Left lung (tissue), 10 donors: ENCODE measurements around the gene PLXNA2. TPM values are rescaled to one million over a fixed set of nuclear protein-coding genes. Genes with fewer than 3 reads are reported as not detected.
A peak's percentile ranks its signal among the peaks of the same experiment; 100 is the strongest.

Experiments
- ATAC-seq: fragments of 200-7000 bp; cut with Tn5 transposase; one replicate; pipeline ENCODE4 v1.9.1; 2020; ENCODE audit warnings: moderate library complexity
- DNase-seq, 4 donors: peaks; one replicate each; pipeline ENCODE4 v3.0.0-alpha.2; 2013 to 2020
- H3K27ac ChIP-seq, 2 donors: fragments of 200-600 bp; sonication (generic) in 1 of 2; one replicate each; pipeline versions ENCODE4 v1.5.0 to v1.8.0; 2020 to 2021
- H3K27me3 ChIP-seq, 2 donors: fragments of 200-600 bp; sonication (generic) in 1 of 2; one replicate each; pipeline versions ENCODE4 v1.5.0 to v1.8.0; 2020 to 2021
- H3K36me3 ChIP-seq, 2 donors: fragments of 200-600 bp; sonication (generic) in 1 of 2; one replicate each; pipeline versions ENCODE4 v1.5.0 to v1.8.0; 2020 to 2021
- H3K4me1 ChIP-seq, 2 donors: fragments of 200-600 bp; one replicate each; pipeline ENCODE4 v1.8.0; 2021
- H3K4me3 ChIP-seq, 2 donors: fragments of 200-600 bp; sonication (generic) in 1 of 2; one replicate each; pipeline versions ENCODE4 v1.5.0 to v1.8.0; 2020 to 2021; ENCODE audit warnings: mild to moderate bottlenecking in 1 of 2
- H3K9me3 ChIP-seq, 2 donors: fragments of 200-600 bp; sonication (generic) in 1 of 2; one replicate each; pipeline versions ENCODE4 v1.5.0 to v1.8.0; 2020 to 2021
- intact Hi-C, 2 donors: fragments of 100-400 bp; cut with DNase I; formaldehyde crosslinking; loops; one replicate each; pipeline versions ENCODE4 v1.11.2 to v1.14.2; 2022
- polyA plus RNA-seq, 6 donors: library from polyadenylated mRNA; unstranded; fragments of 120-200 nt; gene quantifications; one replicate each; pipeline ENCODE4 v1.2.1, GENCODE V29; 2013; ENCODE audit not compliant: insufficient read length in 6 of 6
- total RNA-seq, 2 donors: library from RNA; stranded (reverse); fragmentation: NEBNext Ultra II Directional; extraction: Animal tissue kit (Norgen Biotek cat#: 25700); gene quantifications; one replicate each; pipeline ENCODE4 v1.2.1, GENCODE V29; 2021
- TF ChIP-seq, protein P1 (sequence below), 2 donors: fragments of 200-600 bp; sonication (generic) in 1 of 2; IDR thresholded peaks; one replicate each; pipeline versions ENCODE4 v1.5.0 to v1.8.0; 2021; ENCODE audit warnings: antibody characterized with exemption in 2 of 2
- donor health status: DM: no; HTN: yes; CAD: no.
- donor health status: DM: no; HTN: no; CAD: no.

The PLXNA2 gene
- total and polyA plus RNA-seq, 8 donors: 21.4 to 92.8 (median 34.0) TPM

DNA sequence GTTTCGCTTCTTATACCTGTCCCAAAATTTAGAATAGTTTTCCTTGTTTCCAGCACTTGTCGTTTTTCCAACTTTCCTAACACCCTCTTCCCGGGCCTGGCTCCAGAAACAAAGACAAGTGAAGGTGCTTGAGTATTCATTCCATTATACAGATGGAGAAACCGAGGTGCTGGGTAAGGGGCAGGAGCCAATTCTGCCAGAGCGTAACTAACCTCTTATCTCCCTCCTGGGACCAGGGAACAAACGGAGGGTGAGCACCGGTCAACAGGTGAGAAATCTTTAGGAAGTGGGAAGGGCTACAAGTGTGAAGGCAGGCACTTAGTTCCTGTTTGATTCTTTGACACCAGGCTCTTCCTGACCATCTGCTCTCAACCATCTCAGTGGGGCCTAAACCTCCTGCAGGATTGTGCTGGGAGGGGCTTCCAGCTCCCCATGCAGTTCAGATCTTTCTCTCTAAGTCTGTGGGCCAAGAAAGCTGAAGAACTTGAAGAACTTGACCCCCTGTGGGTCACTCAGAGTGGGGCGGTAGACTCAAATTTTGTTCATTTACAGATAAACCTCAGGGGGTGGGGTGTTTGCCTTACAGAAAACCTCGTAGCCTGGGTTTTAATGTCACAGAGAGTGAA, 8.7 kb downstream of the PLXNA2 start:
- Histone ChIP-seq H3K27me3 (no peaks in the 10 kb centered on the region), H3K27ac (peak overlapping the region; percentile 63 to 64), H3K9me3 (no peaks in the 10 kb centered on the region), H3K4me3 (no peak overlapping the region), H3K4me1 (peaks cover 79 to 100% of the 10 kb centered on the region in 2 donors), H3K36me3 (no peaks in the 10 kb centered on the region)
- intact Hi-C loops: no loop called here
- TF ChIP-seq, protein P1, sequence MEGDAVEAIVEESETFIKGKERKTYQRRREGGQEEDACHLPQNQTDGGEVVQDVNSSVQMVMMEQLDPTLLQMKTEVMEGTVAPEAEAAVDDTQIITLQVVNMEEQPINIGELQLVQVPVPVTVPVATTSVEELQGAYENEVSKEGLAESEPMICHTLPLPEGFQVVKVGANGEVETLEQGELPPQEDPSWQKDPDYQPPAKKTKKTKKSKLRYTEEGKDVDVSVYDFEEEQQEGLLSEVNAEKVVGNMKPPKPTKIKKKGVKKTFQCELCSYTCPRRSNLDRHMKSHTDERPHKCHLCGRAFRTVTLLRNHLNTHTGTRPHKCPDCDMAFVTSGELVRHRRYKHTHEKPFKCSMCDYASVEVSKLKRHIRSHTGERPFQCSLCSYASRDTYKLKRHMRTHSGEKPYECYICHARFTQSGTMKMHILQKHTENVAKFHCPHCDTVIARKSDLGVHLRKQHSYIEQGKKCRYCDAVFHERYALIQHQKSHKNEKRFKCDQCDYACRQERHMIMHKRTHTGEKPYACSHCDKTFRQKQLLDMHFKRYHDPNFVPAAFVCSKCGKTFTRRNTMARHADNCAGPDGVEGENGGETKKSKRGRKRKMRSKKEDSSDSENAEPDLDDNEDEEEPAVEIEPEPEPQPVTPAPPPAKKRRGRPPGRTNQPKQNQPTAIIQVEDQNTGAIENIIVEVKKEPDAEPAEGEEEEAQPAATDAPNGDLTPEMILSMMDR (IDR thresholded peaks at IDR 0.05): no peak
- DNase-seq: no peak
- no peak for ATAC-seq

DNA sequence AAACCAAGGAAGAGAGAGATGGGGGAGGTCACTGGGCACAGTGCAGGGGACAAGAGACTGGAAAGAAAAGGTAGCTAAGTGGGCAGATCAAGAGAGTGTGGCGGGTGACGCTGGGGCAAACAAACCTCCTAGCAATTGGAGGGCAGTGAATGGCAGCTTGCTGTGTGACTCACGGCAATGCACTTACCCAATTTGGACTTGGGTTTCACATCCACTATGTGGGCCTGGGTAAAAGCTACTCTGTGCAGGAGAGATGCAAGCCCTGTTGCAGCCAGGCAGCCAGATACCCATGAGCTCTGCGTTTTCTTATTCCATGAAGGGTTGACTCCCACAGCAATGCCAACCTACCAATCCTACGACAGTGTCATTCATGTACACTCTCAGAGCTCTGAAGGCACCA, 9.5 kb downstream of the PLXNA2 start:
- peaks cover 79 to 95% of the 10 kb centered on the region in 2 donors for H3K4me1 ChIP-seq
- H3K4me3 ChIP-seq: no peak overlapping the region
- TF ChIP-seq, protein P1 (IDR thresholded peaks at IDR 0.05): no peak
- peak overlapping the region; percentile 63 to 64 for H3K27ac ChIP-seq
- DNase-seq: no peak
- H3K9me3 ChIP-seq: no peaks in the 10 kb centered on the region
- H3K27me3 ChIP-seq: no peaks in the 10 kb centered on the region
- no peaks in the 10 kb centered on the region for H3K36me3 ChIP-seq
- ATAC-seq: peak; percentile 14
- intact Hi-C loops: no loop called here

DNA sequence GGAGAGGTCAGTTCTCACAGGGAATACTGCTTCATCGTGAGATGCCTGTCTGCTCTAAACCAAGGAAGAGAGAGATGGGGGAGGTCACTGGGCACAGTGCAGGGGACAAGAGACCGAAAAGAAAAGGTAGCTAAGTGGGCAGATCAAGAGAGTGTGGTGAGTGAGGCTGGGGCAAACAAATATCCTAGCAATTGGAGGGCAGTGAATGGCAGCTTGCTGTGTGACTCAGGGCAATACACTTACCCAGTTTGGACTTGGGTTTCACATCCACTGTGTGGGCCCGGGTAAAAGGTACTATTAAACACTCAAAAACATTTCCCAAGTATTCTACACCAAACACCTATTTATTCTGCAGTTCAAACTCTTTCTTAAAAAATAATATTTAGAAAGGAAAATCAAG, 10.2 kb downstream of the PLXNA2 start:
- DNase-seq: no peak
- Histone ChIP-seq H3K4me1 (peaks cover 73 to 87% of the 10 kb centered on the region in 2 donors), H3K27ac (peak overlapping the region; percentile 53 to 63), H3K27me3 (no peaks in the 10 kb centered on the region), H3K36me3 (no peaks in the 10 kb centered on the region), H3K9me3 (no peaks in the 10 kb centered on the region), H3K4me3 (no peak overlapping the region)
- TF ChIP-seq, protein P1 (IDR thresholded peaks at IDR 0.05): no peak
- ATAC-seq: peak; percentile 31
- intact Hi-C loops: no loop called here

DNA sequence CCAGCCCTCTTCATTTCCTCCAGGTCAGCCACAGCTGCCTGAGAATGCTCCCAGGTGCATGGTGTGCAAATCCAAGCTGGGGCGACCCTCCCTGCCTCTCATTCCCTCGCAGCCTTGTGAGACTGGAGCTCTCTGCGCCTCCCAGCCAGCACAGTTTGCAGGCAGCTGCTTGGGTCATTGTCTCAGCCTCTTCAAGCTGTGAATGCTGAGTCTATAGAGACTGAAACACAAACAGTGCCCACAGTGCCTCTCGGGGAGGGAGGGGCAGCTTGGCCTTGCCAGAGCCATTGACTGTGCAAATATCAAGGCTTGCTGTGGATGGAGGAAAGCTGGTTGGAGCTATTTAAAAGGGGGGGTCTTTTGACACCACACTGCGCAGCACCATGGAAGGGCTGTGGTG, 10.6 kb downstream of the PLXNA2 start:
- Histone ChIP-seq H3K9me3 (no peaks in the 10 kb centered on the region), H3K27me3 (no peaks in the 10 kb centered on the region), H3K36me3 (no peaks in the 10 kb centered on the region), H3K4me1 (peaks cover 69 to 83% of the 10 kb centered on the region in 2 donors), H3K4me3 (no peak overlapping the region), H3K27ac (peak overlapping the region; percentile 53 to 63)
- intact Hi-C loops: no loop called here
- ATAC-seq: peak; percentile 67
- peak in 3 of 4 donors; percentile 77 to 87 (median 81) for DNase-seq
- TF ChIP-seq, protein P1 (IDR thresholded peaks at IDR 0.05): no peak

DNA sequence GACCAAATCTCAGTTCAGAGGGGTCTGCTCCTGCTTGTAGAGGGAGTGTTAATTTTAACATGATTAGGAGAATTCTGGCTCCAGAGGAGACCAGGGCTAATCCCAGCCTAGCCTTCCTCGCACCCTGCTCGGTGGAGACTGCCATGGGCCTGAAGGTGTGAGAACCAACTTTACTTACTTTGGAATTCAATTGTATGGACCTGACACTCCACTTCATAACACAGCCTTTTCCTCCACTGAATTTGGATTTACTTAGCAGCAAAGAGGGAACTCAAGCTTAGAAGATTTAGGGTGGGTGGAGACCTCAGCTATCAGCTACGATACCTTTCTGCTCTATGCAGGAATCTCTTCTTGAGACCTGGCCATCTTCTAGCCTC, 11.5 kb downstream of the PLXNA2 start:
- Histone ChIP-seq H3K4me3 (no peak overlapping the region), H3K27me3 (no peaks in the 10 kb centered on the region), H3K27ac (peak overlapping the region; percentile 13 to 63), H3K9me3 (no peaks in the 10 kb centered on the region), H3K4me1 (peaks cover 67 to 81% of the 10 kb centered on the region in 2 donors), H3K36me3 (no peaks in the 10 kb centered on the region)
- no peak for ATAC-seq
- TF ChIP-seq, protein P1 (IDR thresholded peaks at IDR 0.05): no peak
- intact Hi-C loops: no loop called here
- no peak for DNase-seq
